Measurements from ENCODE around the gene BLNK. TPM values are rescaled to one million over a fixed set of nuclear protein-coding genes. Genes with fewer than 3 reads are reported as not detected.

The BLNK gene
- total and polyA plus RNA-seq, 9 of the 15 experiments (the other 6 are each of a cell fraction or from before 2014, with no cell fraction given), result not detected

GRCh38 chr10:96279191-96279641 lies 7.8 kb upstream of the BLNK start:
- ATAC-seq (no peak), DNase-seq (ENCODE audit: extremely low read depth in 1 of 4, low spot score in 3 of 4) (no peak), FAIRE-seq (no peak)
- TF ChIP-seq RFX1 (IDR thresholded peaks at IDR 0.05), result peak; percentile 82
- no peak for TF ChIP-seq CEBPG (CRISPR knock-in tag; IDR thresholded peaks at IDR 0.05)
- TF ChIP-seq CEBPG (tag; conservative IDR thresholded peaks at IDR 0.05 in 1 of 2, IDR thresholded peaks at IDR 0.05 in 1 of 2), result no peak
- TF ChIP-seq HNRNPLL (IDR thresholded peaks at IDR 0.05; ENCODE audit: low read depth, low read length, poor library complexity, severe bottlenecking), result no peak
- TF ChIP-seq PKNOX1 (IDR thresholded peaks at IDR 0.05), result peak; percentile 56
- no peak for TF ChIP-seq KLF16 (IDR thresholded peaks at IDR 0.05)
- no peak for TF ChIP-seq ATF1 (CRISPR knock-in tag; IDR thresholded peaks at IDR 0.05)
- no peak for TF ChIP-seq ATF1 (tag; IDR thresholded peaks at IDR 0.05)
- no peak for TF ChIP-seq BRF1 (IDR thresholded peaks at IDR 0.05; ENCODE audit: borderline replicate concordance, extremely low read depth, insufficient read length)
- TF ChIP-seq ZNF436 (CRISPR knock-in tag; IDR thresholded peaks at IDR 0.05), result no peak
- TF ChIP-seq HMG20B (CRISPR knock-in tag; IDR thresholded peaks at IDR 0.05), result no peak
- no peak for TF ChIP-seq ZNF398 (CRISPR knock-in tag; IDR thresholded peaks at IDR 0.05)
- TF ChIP-seq REST (IDR thresholded peaks at IDR 0.05; ENCODE audit: borderline replicate concordance), result no peak
- no peak for TF ChIP-seq REST (CRISPR knock-in tag; IDR thresholded peaks at IDR 0.05; ENCODE audit: low read depth)
- Histone ChIP-seq H3K4me1 (replicated peaks in 1 of 2; ENCODE audit: control insufficient read depth in 2 of 2, insufficient read depth in 2 of 2, low read length in 2 of 2) (no peaks in the 10 kb centered on the region), H3K4me2 (ENCODE audit: insufficient read depth, low read length) (no peak overlapping the region), H3K9ac (ENCODE audit: insufficient read depth in 1 of 2, low read depth in 2 of 2, low read length in 2 of 2) (no peak overlapping the region), H3K9me3 (replicated peaks; ENCODE audit: control insufficient read depth, insufficient read depth, low read depth, low read length) (no peaks in the 10 kb centered on the region), H3K9me1 (ENCODE audit: control insufficient read depth, insufficient read depth, low read length) (no peaks in the 10 kb centered on the region), H3K79me2 (ENCODE audit: control insufficient read depth, insufficient read depth, low read length) (no peaks in the 10 kb centered on the region), H3K27me3 (ENCODE audit: control insufficient read depth in 2 of 2, insufficient read depth in 2 of 2, low read length in 2 of 2) (peaks cover 0 to 8% of the 10 kb centered on the region in 2 experiments; a peak in 2 of 5 replicates), H4K20me1 (replicated peaks; ENCODE audit: control insufficient read depth, insufficient read depth, low read length) (no peaks in the 10 kb centered on the region), H3K4me3 (no peak overlapping the region), H3K36me3 (ENCODE audit: control insufficient read depth, insufficient read depth, low read length) (no peaks in the 10 kb centered on the region), H3K27ac (ENCODE audit: extremely low read depth, low read depth, low read length) (no peak overlapping the region), H2AFZ (ENCODE audit: low read depth, low read length) (no peak overlapping the region)
- intact Hi-C loops (cut with micrococcal nuclease), result no loop called here
- in situ Hi-C loops (cut with MboI), result no loop called here
- CTCF ChIA-PET (ENCODE audit: low intra/inter-chr PET ratio), result no interaction called here
- no TSS peak for BruUV-seq (replicated peaks)
- POLR2A ChIA-PET, result interaction anchor here (0.7 to 1.1 kb wide), 2 partner anchors 8 to 340 kb away, joined by 3 to 5 read pairs; partner anchors contain the start of gene BLNK
- WGBS (ENCODE audit: insufficient coverage, low coverage, missing lambda C conversion rate), result 0% methylated on average over 3 of the region's 3 CpGs

All from K562 (cell line).